ENCODE measurements around the gene DNMT3A.

DNA sequence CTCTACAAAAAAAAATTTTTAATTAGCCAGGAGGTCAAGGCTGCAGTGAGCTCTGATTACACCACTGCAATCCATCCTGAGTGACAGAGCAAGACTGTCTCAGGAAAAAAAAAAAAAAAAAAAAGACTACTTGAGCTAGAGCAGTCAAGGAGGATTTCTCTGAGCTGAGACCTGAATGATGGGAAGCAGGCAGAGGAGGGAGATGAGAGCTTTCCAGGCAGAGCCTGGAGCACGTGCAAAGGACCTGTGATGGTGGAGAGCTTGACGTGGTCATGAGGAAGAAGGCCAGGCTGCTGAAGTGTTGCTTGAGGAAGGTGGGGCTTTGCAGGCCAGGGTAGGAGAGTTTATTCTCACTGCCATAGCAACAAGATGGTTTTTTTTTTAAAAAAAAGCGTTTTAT is 121.4 kb downstream of the DNMT3A start:
- TF ChIP-seq EZH2phosphoT487 (IDR thresholded peaks at IDR 0.05; ENCODE audit: insufficient read depth, low read depth): no peak
- TF ChIP-seq EZH2 (IDR thresholded peaks at IDR 0.05; ENCODE audit: insufficient read depth, poor library complexity, severe bottlenecking): no peak
